NCI-H82 treated with DMSO at 0.1 percent for 48 hours (cell line): ENCODE measurements around the gene KCNJ11.

Experiments used
- DNase-seq: peaks from one replicate; lab custom pipeline; 2025; ENCODE audit not compliant: unreplicated experiment; lab: John Stamatoyannopoulos, UW

The KCNJ11 gene

GRCh38 chr11:17392872-17393271 lies 4.4 kb upstream of the KCNJ11 start:
- no peak for DNase-seq

- no peak for DNase-seq
Observed at GRCh38 chr11:17391493-17392355, 3.3 kb upstream of the KCNJ11 start.

- no peak for DNase-seq
Observed at GRCh38 chr11:17389957-17390649, 1.6 kb upstream of the KCNJ11 start.

- peak; percentile 52 for DNase-seq
Observed at GRCh38 chr11:17389211-17389956, 925 bp upstream of the KCNJ11 start.

- DNase-seq = no peak
Observed at GRCh38 chr11:17387811-17388210, 648 bp downstream of the KCNJ11 start.

GRCh38 chr11:17387254-17387653 lies 1.2 kb downstream of the KCNJ11 start:
- DNase-seq = no peak

- no peak for DNase-seq
Observed at GRCh38 chr11:17386331-17387084, 2.0 kb downstream of the KCNJ11 start.

GRCh38 chr11:17385926-17386325 lies 2.5 kb downstream of the KCNJ11 start:
- DNase-seq = no peak

- no peak for DNase-seq
Observed at GRCh38 chr11:17385492-17385891, 3.0 kb downstream of the KCNJ11 start.

GRCh38 chr11:17384002-17384511 lies 4.4 kb downstream of the KCNJ11 start:
- peak; percentile 47 for DNase-seq

- no peak for DNase-seq
Observed at GRCh38 chr11:17383461-17383860, 5.0 kb downstream of the KCNJ11 start.

- no peak for DNase-seq
Observed at GRCh38 chr11:17382046-17382728, 6.3 kb downstream of the KCNJ11 start.

- DNase-seq = no peak
Observed at GRCh38 chr11:17381156-17381555, 7.3 kb downstream of the KCNJ11 start.

GRCh38 chr11:17379383-17380180 lies 8.9 kb downstream of the KCNJ11 start:
- DNase-seq = no peak

- no peak for DNase-seq
Observed at GRCh38 chr11:17378655-17379054, 9.8 kb downstream of the KCNJ11 start.

GRCh38 chr11:17376493-17376892 lies 12.0 kb downstream of the KCNJ11 start:
- no peak for DNase-seq

GRCh38 chr11:17375547-17375946 lies 12.9 kb downstream of the KCNJ11 start:
- no peak for DNase-seq

- no peak for DNase-seq
Observed at GRCh38 chr11:17371614-17372013, 16.8 kb downstream of the KCNJ11 start.

GRCh38 chr11:17369684-17370243 lies 18.7 kb downstream of the KCNJ11 start:
- DNase-seq = no peak
